Ovary (tissue), 9 donors: ENCODE data around the gene DESI1. TPM values are rescaled to one million over a fixed set of nuclear protein-coding genes. Genes with fewer than 3 reads are reported as not detected.
A peak's percentile ranks its signal among the peaks of the same experiment; 100 is the strongest.
"Not testable (repeated sequence)": the region's sequence is repeated elsewhere in the genome, so short reads cannot be mapped to it uniquely, and the experiment has no call there.

Experiments used
- DNase-seq, 5 donors: peaks; one replicate each; pipeline ENCODE4 v3.0.0-alpha.2; 2019 to 2020
- H3K27ac ChIP-seq, 2 donors: fragments of 200-600 bp; one replicate each; pipeline versions ENCODE4 v1.5.1 to v1.8.0; 2019 to 2022
- H3K27me3 ChIP-seq: fragments of 200-600 bp; one replicate; pipeline ENCODE4 v1.8.0; 2022
- H3K36me3 ChIP-seq: fragments of 200-600 bp; sonication (generic); one replicate; pipeline ENCODE4 v1.5.1; 2019
- H3K4me1 ChIP-seq: one replicate; pipeline ENCODE4 v1.8.1; 2013; ENCODE audit warnings: mild to moderate bottlenecking, moderate library complexity; ENCODE audit not compliant: insufficient read depth
- H3K4me3 ChIP-seq: fragments of 200-600 bp; sonication (generic); one replicate; pipeline ENCODE4 v1.5.1; 2017
- H3K9me3 ChIP-seq, 2 donors: fragments of 200-600 bp in 1 of 2; sonication (generic) in 1 of 2; one replicate each; pipeline versions ENCODE4 v1.5.1 to v1.8.1; 2013 to 2019; ENCODE audit warnings: mild to moderate bottlenecking in 1 of 2, moderate library complexity in 1 of 2
- EP300 ChIP-seq: sonication (generic); formaldehyde crosslinking; IDR thresholded peaks from one replicate; pipeline ENCODE4 v1.6.1; 2017; ENCODE audit warnings: antibody characterized with exemption
- POLR2A ChIP-seq: fragments of 450-650 bp; IDR thresholded peaks from one replicate; pipeline ENCODE4 v1.6.1; 2017; ENCODE audit warnings: antibody characterized with exemption, mild to moderate bottlenecking, moderate library complexity
- WGBS, 3 donors: extraction: QIAGEN DNeasy Blood & Tissue Kit in 1 of 3; methylation state at CpG; one replicate each; pipeline versions ENCODE4 v1.1.5 to v1.1.7; 2013 to 2017; 5-methylcytosine and 5-hydroxymethylcytosine counted together
- intact Hi-C, 4 donors: fragments of 100-400 bp; cut with DNase I; formaldehyde crosslinking; loops; one replicate each; pipeline versions ENCODE4 v1.11.0 to v1.15.1; 2022 to 2023
- polyA plus RNA-seq, 2 donors: library from polyadenylated mRNA; stranded (reverse); fragments of 200-250 nt in 1 of 2; fragments of 350-450 nt in 1 of 2; fragmentation: Illumina TruSeq in 1 of 2; extraction: RNeasy Lipid Tissue Mini Kit (QIAGEN cat#74804) in 1 of 2; gene quantifications; one replicate each; pipeline ENCODE4 v1.2.3, GENCODE V29; 2013 to 2014
- total RNA-seq, 7 donors: library from RNA; depleted of rRNA in 2 of 7; stranded (reverse); fragments of >200 nt in 2 of 7; fragmentation: NEBNext Ultra II Directional in 3 of 7; extraction: Animal tissue kit (Norgen Biotek cat#: 25700) in 3 of 7; gene quantifications; one replicate each; pipeline versions ENCODE4 v1.1.0 to v1.2.4, GENCODE V29; 2016 to 2023
- TF ChIP-seq, protein P1 (sequence below), 3 donors: fragments of 450-650 bp in 2 of 3; fragments of 200-600 bp in 1 of 3; IDR thresholded peaks; one replicate each; pipeline versions ENCODE4 v1.5.1 to v1.8.0; 2016 to 2022; ENCODE audit warnings: antibody characterized with exemption in 3 of 3, mild to moderate bottlenecking in 1 of 3
- donor health status: DM: no; HTN: no; CAD: no; lungs with moderate emphysema.
- donor health status: DM: no; HTN: no; CAD: no.
- donor health status: Bipolar disorder and iron deficiency.
- donor health status: DM: yes; HTN: yes; CAD: no.
- donor health status: DM: no; HTN: no; CAD: no.
- donor health status: DM: yes; HTN: yes; CAD: no.

Gene DESI1
- total and polyA plus RNA-seq, 9 donors, result 10.8 to 34.5 (median 22.8) TPM

DNA sequence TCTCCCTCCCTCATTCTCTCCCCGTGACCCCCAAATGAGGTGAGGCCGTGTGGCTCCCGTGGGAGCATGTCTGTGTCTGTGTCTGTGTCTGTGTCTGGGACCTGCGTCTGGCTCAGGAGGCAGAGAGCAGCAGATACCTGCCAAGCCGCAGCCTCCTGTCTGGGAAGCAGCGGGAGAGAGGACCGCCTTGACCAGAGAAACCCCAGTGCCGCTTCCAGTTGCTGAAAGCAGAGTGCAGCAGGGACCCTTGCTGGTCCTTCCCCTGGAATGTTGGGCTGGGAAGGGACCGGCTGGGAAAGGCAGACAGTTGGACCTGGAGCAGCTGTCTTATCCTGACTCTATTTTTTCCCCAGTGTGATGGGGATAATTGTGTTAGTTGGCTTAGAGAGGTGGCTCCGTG lies 59.5 kb downstream of the DESI1 start:
- Histone ChIP-seq H3K27me3 (no peaks in the 10 kb centered on the region), H3K36me3 (no peaks in the 10 kb centered on the region), H3K9me3 (no peaks in the 10 kb centered on the region), H3K27ac (peak overlapping the region; percentile 77 to 98), H3K4me3 (peak overlapping the region; percentile 61), H3K4me1 (peaks cover 25% of the 10 kb centered on the region)
- TF ChIP-seq EP300 (no peak), POLR2A (no peak)
- TF ChIP-seq, protein P1, sequence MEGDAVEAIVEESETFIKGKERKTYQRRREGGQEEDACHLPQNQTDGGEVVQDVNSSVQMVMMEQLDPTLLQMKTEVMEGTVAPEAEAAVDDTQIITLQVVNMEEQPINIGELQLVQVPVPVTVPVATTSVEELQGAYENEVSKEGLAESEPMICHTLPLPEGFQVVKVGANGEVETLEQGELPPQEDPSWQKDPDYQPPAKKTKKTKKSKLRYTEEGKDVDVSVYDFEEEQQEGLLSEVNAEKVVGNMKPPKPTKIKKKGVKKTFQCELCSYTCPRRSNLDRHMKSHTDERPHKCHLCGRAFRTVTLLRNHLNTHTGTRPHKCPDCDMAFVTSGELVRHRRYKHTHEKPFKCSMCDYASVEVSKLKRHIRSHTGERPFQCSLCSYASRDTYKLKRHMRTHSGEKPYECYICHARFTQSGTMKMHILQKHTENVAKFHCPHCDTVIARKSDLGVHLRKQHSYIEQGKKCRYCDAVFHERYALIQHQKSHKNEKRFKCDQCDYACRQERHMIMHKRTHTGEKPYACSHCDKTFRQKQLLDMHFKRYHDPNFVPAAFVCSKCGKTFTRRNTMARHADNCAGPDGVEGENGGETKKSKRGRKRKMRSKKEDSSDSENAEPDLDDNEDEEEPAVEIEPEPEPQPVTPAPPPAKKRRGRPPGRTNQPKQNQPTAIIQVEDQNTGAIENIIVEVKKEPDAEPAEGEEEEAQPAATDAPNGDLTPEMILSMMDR (IDR thresholded peaks at IDR 0.05), result no peak
- intact Hi-C loops, result no loop called here
- peak in 3 of 5 donors; percentile 61 to 65 (median 62) for DNase-seq
- WGBS, 3 donors, result 7 to 16% (median 16%) methylated on average over 10 of the region's 10 CpGs

DNA sequence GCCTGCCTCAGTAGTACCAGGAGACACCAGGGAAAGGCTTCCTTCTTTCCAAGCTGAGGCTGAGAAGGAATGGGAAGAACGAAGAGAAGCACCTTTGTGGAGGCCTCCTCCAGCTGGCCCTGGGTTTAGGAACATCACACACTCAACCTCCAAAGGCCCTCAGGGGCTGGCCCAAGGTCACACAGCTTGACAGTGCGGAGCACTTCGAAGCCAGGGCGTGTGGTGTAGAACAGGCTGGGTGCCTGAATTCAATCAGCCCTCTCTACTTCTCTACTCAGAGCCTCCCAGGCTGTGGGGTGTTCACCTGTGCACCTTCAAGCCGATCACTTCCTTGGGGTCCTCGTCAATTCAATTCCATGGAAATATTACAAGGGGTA lies 60.8 kb downstream of the DESI1 start:
- no peaks in the 10 kb centered on the region for H3K9me3 ChIP-seq
- TF ChIP-seq EP300 (no peak), POLR2A (no peak)
- TF ChIP-seq, protein P1 (IDR thresholded peaks at IDR 0.05), result no peak
- intact Hi-C loops, result no loop called here
- DNase-seq, result peak in 3 of 5 donors; percentile 62 to 72 (median 64)
- peaks cover 30% of the 10 kb centered on the region for H3K4me1 ChIP-seq
- peak overlapping the region; percentile 61 for H3K4me3 ChIP-seq
- no peaks in the 10 kb centered on the region for H3K36me3 ChIP-seq
- whole genome bisulfite sequencing, 3 donors, result 12 to 15% (median 13%) methylated on average over 6 of the region's 6 CpGs
- peak overlapping the region; percentile 77 to 98 for H3K27ac ChIP-seq
- H3K27me3 ChIP-seq, result no peaks in the 10 kb centered on the region

DNA sequence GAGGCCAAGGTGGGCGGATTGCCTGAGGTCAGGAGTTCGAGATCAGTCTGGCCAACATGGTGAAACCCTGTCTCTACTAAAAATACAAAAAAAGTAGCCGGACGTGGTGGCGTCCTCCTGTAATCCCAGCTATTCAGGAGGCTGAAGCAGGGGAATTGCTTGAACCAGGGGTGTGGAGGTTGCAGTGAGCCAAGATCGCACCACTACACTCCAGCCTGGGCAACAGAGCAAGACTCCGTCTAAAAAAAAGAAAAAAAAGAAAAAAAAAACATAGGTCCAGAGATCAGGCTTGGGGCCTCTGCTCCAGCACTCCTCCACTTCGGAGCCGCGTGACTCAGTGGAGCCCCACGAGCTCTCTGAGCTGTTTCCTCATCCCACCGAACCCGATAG lies 62.6 kb downstream of the DESI1 start:
- H3K9me3 ChIP-seq, H3K36me3 ChIP-seq, intact Hi-C loops, DNase-seq, H3K27me3 ChIP-seq, H3K4me3 ChIP-seq: not testable (repeated sequence)
- 70 to 75% (median 71%) methylated on average over 13 of the region's 13 CpGs for WGBS, 3 donors
- Histone ChIP-seq H3K27ac (peak overlapping the region; percentile 75 to 98), H3K4me1 (peaks cover 24% of the 10 kb centered on the region)

DNA sequence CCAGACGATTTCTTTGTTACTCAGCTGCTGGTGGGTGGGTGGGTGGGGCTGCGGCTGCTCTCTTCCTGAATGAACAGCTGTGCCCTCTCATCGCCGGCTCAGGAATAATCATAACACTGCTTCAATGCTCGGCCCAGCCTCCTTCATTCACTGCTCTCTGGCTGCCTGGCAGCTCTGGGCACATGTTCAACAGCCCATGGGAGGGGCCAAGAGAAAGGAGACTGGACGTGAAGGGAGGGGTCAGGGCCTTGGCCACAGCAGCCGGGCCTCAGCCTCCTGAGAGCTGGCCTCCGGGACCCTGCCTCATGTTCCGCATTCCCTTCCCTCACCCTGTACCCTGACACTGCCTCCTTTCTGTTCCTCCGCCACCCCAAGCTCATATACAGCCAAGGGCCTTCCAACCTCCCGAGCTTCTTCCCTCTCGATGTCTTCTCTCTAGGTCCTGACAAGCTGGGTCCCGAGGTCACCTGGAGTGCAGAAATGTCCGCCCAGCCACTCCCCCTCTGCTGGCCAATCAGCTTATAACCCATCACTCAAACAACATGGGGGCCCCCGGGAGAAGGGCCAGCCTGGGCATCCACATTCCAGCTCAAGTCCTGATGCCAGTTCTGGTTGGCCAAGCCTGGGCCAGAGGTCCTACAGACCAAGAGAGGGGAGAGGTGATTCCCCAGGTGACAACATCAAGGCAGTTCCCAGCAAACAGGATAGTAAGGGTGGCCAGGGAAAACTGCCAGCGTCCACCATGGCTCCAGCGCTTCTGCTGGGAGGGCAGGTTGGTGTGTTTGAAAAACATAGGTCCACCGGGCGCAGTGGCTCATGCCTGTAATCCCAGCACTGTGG lies 63.2 kb downstream of the DESI1 start:
- Histone ChIP-seq H3K27ac (peak overlapping the region; percentile 75 to 98), H3K4me3 (no peak overlapping the region), H3K27me3 (no peaks in the 10 kb centered on the region), H3K4me1 (peaks cover 20% of the 10 kb centered on the region), H3K36me3 (no peaks in the 10 kb centered on the region), H3K9me3 (no peaks in the 10 kb centered on the region)
- TF ChIP-seq POLR2A (no peak), EP300 (no peak)
- TF ChIP-seq, protein P1 (IDR thresholded peaks at IDR 0.05), result peak in 2 of 3 donors; percentile 23 to 29
- DNase-seq, result peak; percentile 94 to 97 (median 95)
- 12 to 20% (median 17%) methylated on average over 19 of the region's 19 CpGs for WGBS, 3 donors
- intact Hi-C loops, result no loop called here

DNA sequence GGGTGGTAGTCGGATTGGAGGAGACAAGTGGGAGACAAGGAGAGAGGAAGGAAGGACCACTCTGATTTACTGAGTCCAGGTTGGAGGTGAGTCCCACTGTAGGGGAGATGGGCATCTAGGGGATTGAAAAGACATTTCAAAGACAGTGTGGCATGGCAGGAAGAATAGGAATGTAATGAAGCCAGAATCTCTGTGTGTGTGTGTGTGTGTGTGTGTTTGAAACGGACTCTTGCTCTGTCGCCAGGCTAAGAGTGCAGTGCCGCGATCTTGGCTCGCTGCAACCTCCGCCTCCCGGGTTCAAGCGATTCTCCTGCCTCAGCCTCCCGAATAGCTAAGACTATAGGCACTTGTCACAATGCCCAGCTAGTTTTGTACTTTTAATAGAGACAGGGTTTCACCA lies 64.3 kb downstream of the DESI1 start:
- Histone ChIP-seq H3K36me3 (no peaks in the 10 kb centered on the region), H3K27me3 (no peaks in the 10 kb centered on the region), H3K4me1 (peaks cover 16% of the 10 kb centered on the region), H3K27ac (peak overlapping the region; percentile 26 to 98), H3K4me3 (no peak overlapping the region), H3K9me3 (no peaks in the 10 kb centered on the region)
- TF ChIP-seq EP300 (no peak), POLR2A (no peak)
- TF ChIP-seq, protein P1 (IDR thresholded peaks at IDR 0.05), result no peak
- intact Hi-C loops, result no loop called here
- 62 to 82% (median 67%) methylated on average over 10 of the region's 10 CpGs for WGBS, 3 donors
- DNase-seq, result no peak
